Spleen (tissue), 11 donors: Measurements from ENCODE around the gene AKR1D1. TPM values are rescaled to one million over a fixed set of nuclear protein-coding genes. Genes with fewer than 3 reads are reported as not detected.

Experiments
- DNase-seq: peaks from one replicate; pipeline ENCODE4 v3.0.0-alpha.2; 2020
- H3K27ac ChIP-seq, 8 donors: fragments of 200-600 bp; sonication (generic) in 7 of 8; 1 replicate in 4 of 8; 2 replicates in 4 of 8; pipeline versions ENCODE4 v1.5.0 to v1.8.0; 2016 to 2021; ENCODE audit warnings: inconsistent platforms in 4 of 8, mild to moderate bottlenecking in 4 of 8, moderate library complexity in 1 of 8
- H3K27me3 ChIP-seq, 7 donors: fragments of 200-600 bp; sonication (generic) in 6 of 7; replicated peaks in 1 of 7; 1 replicate in 4 of 7; 2 replicates in 3 of 7; pipeline versions ENCODE4 v1.5.0 to v1.8.0; 2016 to 2021; ENCODE audit warnings: inconsistent platforms in 3 of 7, mild to moderate bottlenecking in 1 of 7
- H3K36me3 ChIP-seq, 6 donors: fragments of 200-600 bp; sonication (generic) in 5 of 6; 1 replicate in 4 of 6; 2 replicates in 2 of 6; pipeline versions ENCODE4 v1.5.0 to v1.8.0; 2016 to 2021; ENCODE audit warnings: inconsistent platforms in 2 of 6
- H3K4me1 ChIP-seq, 6 donors: fragments of 200-600 bp; sonication (generic) in 5 of 6; 1 replicate in 3 of 6; 2 replicates in 3 of 6; pipeline versions ENCODE4 v1.5.0 to v1.8.0; 2016 to 2021; ENCODE audit warnings: inconsistent platforms in 3 of 6
- H3K4me3 ChIP-seq, 8 donors: fragments of 200-600 bp; sonication (generic) in 7 of 8; 1 replicate in 4 of 8; 2 replicates in 4 of 8; pipeline versions ENCODE4 v1.5.0 to v1.8.0; 2016 to 2021; ENCODE audit warnings: inconsistent platforms in 4 of 8, mild to moderate bottlenecking in 4 of 8, moderate library complexity in 2 of 8
- H3K9me3 ChIP-seq, 8 donors: fragments of 200-600 bp; sonication (generic) in 7 of 8; 1 replicate in 4 of 8; 2 replicates in 4 of 8; pipeline versions ENCODE4 v1.5.0 to v1.8.0; 2016 to 2021; ENCODE audit warnings: inconsistent platforms in 4 of 8
- CTCF ChIP-seq, 11 experiments: fragments of 200-600 bp in 7 of 11; fragments of 450-650 bp in 4 of 11; sonication (generic) in 4 of 11; IDR thresholded peaks in 8 of 11; conservative IDR thresholded peaks in 3 of 11; 1 replicate in 7 of 11; 2 replicates in 4 of 11; pipeline versions ENCODE4 v1.4.0 to v1.8.0; 2016 to 2021; ENCODE audit warnings: antibody characterized with exemption in 11 of 11, inconsistent platforms in 4 of 11, mild to moderate bottlenecking in 1 of 11
- POLR2A ChIP-seq, 3 donors: fragments of 450-650 bp; IDR thresholded peaks; one replicate each; pipeline ENCODE4 v1.5.1; 2017; ENCODE audit warnings: antibody characterized with exemption in 3 of 3, mild to moderate bottlenecking in 1 of 3
- POLR2AphosphoS5 ChIP-seq, 3 donors: sonication (generic); formaldehyde crosslinking; IDR thresholded peaks; one replicate each; pipeline ENCODE4 v1.5.1; 2017; ENCODE audit warnings: antibody characterized with exemption in 3 of 3
- WGBS, 5 donors: extraction: QIAGEN DNeasy Blood & Tissue Kit in 3 of 5; methylation state at CpG; one replicate each; pipeline versions ENCODE4 v1.1.5 to v1.1.7; 2013 to 2018; 5-methylcytosine and 5-hydroxymethylcytosine counted together
- intact Hi-C: fragments of 100-400 bp; cut with DNase I; formaldehyde crosslinking; loops from one replicate; pipeline ENCODE4 v1.15.0; 2023; ENCODE audit warnings: low total_unique reads
- polyA plus RNA-seq, 3 donors: library from polyadenylated mRNA; stranded (reverse); fragments of 200-250 nt; gene quantifications; one replicate each; pipeline ENCODE4 v1.2.1, GENCODE V29; 2013
- total RNA-seq, 7 donors: library from RNA; depleted of rRNA in 3 of 7; stranded (reverse); fragments of >200 nt in 3 of 7; fragmentation: NEBNext Ultra II Directional in 4 of 7; extraction: Animal tissue kit (Norgen Biotek cat#: 25700) in 4 of 7; gene quantifications; one replicate each; pipeline versions ENCODE4 v1.1.0 to v1.2.1, GENCODE V29; 2016 to 2021
- donor health status: healthy with polysubstance abuse.
- donor health status: DM: no; HTN: no; CAD: no; lungs with moderate emphysema.
- donor health status: DM: no; HTN: no; CAD: no.
- donor health status: Bipolar disorder and iron deficiency.
- donor health status: healthy.
- donor health status: DM: no; HTN: no; CAD: no.
- donor health status: DM: yes; HTN: yes; CAD: no.

The AKR1D1 gene
- total and polyA plus RNA-seq, 10 donors: 0.39 TPM; not detected in 9

GRCh38 chr7:138126928-138127327, 50.7 kb downstream of the AKR1D1 start:
- Histone ChIP-seq H3K27ac (no peak overlapping the region), H3K4me1 (no peaks in the 10 kb centered on the region), H3K36me3 (no peaks in the 10 kb centered on the region), H3K9me3 (peaks cover 0 to 12% (median 7%) of the 10 kb centered on the region in 8 donors), H3K27me3 (no peaks in the 10 kb centered on the region), H3K4me3 (no peak overlapping the region)
- WGBS, 5 donors: 57 to 100% (median 80%) methylated on average over 2 of the region's 2 CpGs
- no peak for TF ChIP-seq POLR2AphosphoS5 (IDR thresholded peaks at IDR 0.05)
- no peak for TF ChIP-seq CTCF (IDR thresholded peaks at IDR 0.05 in 8 of 11, conservative IDR thresholded peaks at IDR 0.05 in 3 of 11)
- TF ChIP-seq POLR2A (IDR thresholded peaks at IDR 0.05): no peak
- no peak for DNase-seq
- intact Hi-C loops: no loop called here

GRCh38 chr7:138127996-138128395, 51.7 kb downstream of the AKR1D1 start:
- Histone ChIP-seq H3K36me3 (no peaks in the 10 kb centered on the region), H3K27ac (no peak overlapping the region), H3K27me3 (no peaks in the 10 kb centered on the region), H3K9me3 (peaks cover 0 to 17% (median 7%) of the 10 kb centered on the region in 8 donors), H3K4me3 (no peak overlapping the region), H3K4me1 (no peaks in the 10 kb centered on the region)
- no peak for DNase-seq
- intact Hi-C loops: no loop called here
- 36 to 73% (median 40%) methylated on average over 2 of the region's 2 CpGs for WGBS, 5 donors
- no peak for TF ChIP-seq POLR2AphosphoS5 (IDR thresholded peaks at IDR 0.05)
- no peak for TF ChIP-seq CTCF (IDR thresholded peaks at IDR 0.05 in 8 of 11, conservative IDR thresholded peaks at IDR 0.05 in 3 of 11)
- TF ChIP-seq POLR2A (IDR thresholded peaks at IDR 0.05): no peak

- intact Hi-C loops: no loop called here
- no peaks in the 10 kb centered on the region for H3K36me3 ChIP-seq
- no peaks in the 10 kb centered on the region for H3K4me1 ChIP-seq
- no peak for TF ChIP-seq POLR2AphosphoS5 (IDR thresholded peaks at IDR 0.05)
- TF ChIP-seq POLR2A (IDR thresholded peaks at IDR 0.05): no peak
- TF ChIP-seq CTCF (IDR thresholded peaks at IDR 0.05 in 8 of 11, conservative IDR thresholded peaks at IDR 0.05 in 3 of 11): no peak
- WGBS, 5 donors: 91 to 96% (median 93%) methylated on average over 3 of the region's 3 CpGs
- H3K27ac ChIP-seq: no peak overlapping the region
- no peak overlapping the region for H3K4me3 ChIP-seq
- no peaks in the 10 kb centered on the region for H3K27me3 ChIP-seq
- peaks cover 0 to 17% (median 7%) of the 10 kb centered on the region in 8 donors for H3K9me3 ChIP-seq
- no peak for DNase-seq
These were observed 53.4 kb downstream of the AKR1D1 start for GRCh38 chr7:138129551-138130165.

- intact Hi-C loops: no loop called here
- H3K27me3 ChIP-seq: no peaks in the 10 kb centered on the region
- no peak overlapping the region for H3K27ac ChIP-seq
- H3K36me3 ChIP-seq: no peaks in the 10 kb centered on the region
- no peak overlapping the region for H3K4me3 ChIP-seq
- no peaks in the 10 kb centered on the region for H3K4me1 ChIP-seq
- no peak for TF ChIP-seq POLR2AphosphoS5 (IDR thresholded peaks at IDR 0.05)
- TF ChIP-seq CTCF (IDR thresholded peaks at IDR 0.05 in 8 of 11, conservative IDR thresholded peaks at IDR 0.05 in 3 of 11): no peak
- no peak for TF ChIP-seq POLR2A (IDR thresholded peaks at IDR 0.05)
- no peak for DNase-seq
- H3K9me3 ChIP-seq: peaks cover 0 to 2% (median 0%) of the 10 kb centered on the region in 8 donors
- WGBS, 5 donors: 52 to 65% (median 61%) methylated on average over 2 of the region's 2 CpGs
These were observed 61.3 kb downstream of the AKR1D1 start for GRCh38 chr7:138137423-138138171.
